A549 (cell line): ENCODE results near the gene TMEM141. TPM values are rescaled to one million over a fixed set of nuclear protein-coding genes. Genes with fewer than 3 reads are reported as not detected.

Experiments used
- ATAC-seq, 2 experiments: fragments of 200-7000 bp in 1 of 2; fragments of >200 bp in 1 of 2; cut with Nextera tagmentation in 1 of 2; cut with Tn5 transposase in 1 of 2; 3 replicates each; pipeline versions ENCODE4 v1.8.0 to v1.9.1; 2018 to 2020; ENCODE audit warnings: mild to moderate bottlenecking in 1 of 2, moderate library complexity in 1 of 2
- CTCF ChIA-PET: fragments of 300-600 bp; sonication (Branson Sonifier 250); formaldehyde crosslinking; extraction: SDS; loops from one replicate; lab custom pipeline; 2021; ENCODE audit warnings: antibody characterized with exemption, inconsistent platforms; lab: Yijun Ruan, JAX
- POLR2A ChIA-PET: fragments of 350-600 bp; formaldehyde crosslinking; extraction: SDS; loops from one replicate; lab custom pipeline; 2021; ENCODE audit warnings: antibody characterized with exemption, inconsistent platforms; lab: Yijun Ruan, JAX
- DNase-seq, 2 experiments: peaks; one replicate each; pipeline versions ENCODE4 v3.0.0 to v3.0.0-alpha.2; 2011 to 2016; ENCODE audit warnings: low read depth in 1 of 2, low spot score in 1 of 2
- FAIRE-seq: peaks from 2 replicates; lab custom pipeline; 2011; peaks lifted over from hg19 to GRCh38; lab: Jason Lieb, UNC
- H3K27ac ChIP-seq, 2 experiments: fragments of >200 bp; sonication (Bioruptor Twin); formaldehyde crosslinking; 3 replicates each; pipeline ENCODE4 v1.5.1; 2016 to 2017
- H3K4me1 ChIP-seq: fragments of >200 bp; sonication (Bioruptor Twin); formaldehyde crosslinking; 3 replicates; pipeline ENCODE4 v1.6.1; 2016
- H3K4me2 ChIP-seq: fragments of >200 bp; sonication (Bioruptor Twin); formaldehyde crosslinking; 3 replicates; pipeline ENCODE4 v1.6.1; 2016
- H3K4me3 ChIP-seq: fragments of >200 bp; sonication (Bioruptor Twin); formaldehyde crosslinking; 3 replicates; pipeline ENCODE4 v1.5.1; 2016
- H3K9me3 ChIP-seq: fragments of >200 bp; sonication (Bioruptor Twin); formaldehyde crosslinking; 3 replicates; pipeline ENCODE4 v1.6.1; 2016
- ATOH8 ChIP-seq: fragments of 250-450 bp; sonication (Bioruptor Pico); IDR thresholded peaks from 2 replicates; pipeline ENCODE4 v1.5.0; 2020; ENCODE audit warnings: low read depth, mild to moderate bottlenecking, moderate library complexity
- BCL3 ChIP-seq: fragments of >200 bp; sonication (Bioruptor Twin); formaldehyde crosslinking; IDR thresholded peaks from 3 replicates; pipeline ENCODE4 v1.6.1; 2016
- CHD2 ChIP-seq: fragments of 150-350 bp; IDR thresholded peaks from 2 replicates; pipeline ENCODE4 v1.6.1; 2014; ENCODE audit warnings: low read length; ENCODE audit not compliant: partially characterized antibody
- CHD4 ChIP-seq: fragments of 200-600 bp; sonication (generic); IDR thresholded peaks from 2 replicates; pipeline ENCODE4 v1.6.1; 2016; ENCODE audit warnings: antibody characterized with exemption, mild to moderate bottlenecking, borderline replicate concordance
- CTCF ChIP-seq: fragments of >200 bp; sonication (Bioruptor Twin); formaldehyde crosslinking; IDR thresholded peaks from 3 replicates; pipeline ENCODE4 v1.5.1; 2016
- EHF ChIP-seq: fragments of 250-450 bp; sonication (Bioruptor Pico); IDR thresholded peaks from 2 replicates; pipeline ENCODE4 v1.5.0; 2020; ENCODE audit warnings: mild to moderate bottlenecking
- ESRRA ChIP-seq: fragments of 150-350 bp; IDR thresholded peaks from 2 replicates; pipeline ENCODE4 v1.6.1; 2014; ENCODE audit warnings: mild to moderate bottlenecking, low read length, borderline replicate concordance
- FOSL2 ChIP-seq, 2 experiments: fragments of 450-650 bp in 1 of 2; fragments of >200 bp in 1 of 2; sonication (Bioruptor Twin) in 1 of 2; formaldehyde crosslinking; IDR thresholded peaks; 2 replicates each; pipeline versions ENCODE4 v1.5.0 to v1.6.1; 2016 to 2020; ENCODE audit warnings: mild to moderate bottlenecking in 1 of 2, moderate library complexity in 1 of 2
- HDAC2 ChIP-seq: fragments of 200-600 bp; sonication (generic); IDR thresholded peaks from 2 replicates; pipeline ENCODE4 v1.6.1; 2016
- HES2 ChIP-seq: fragments of >200 bp; sonication (Bioruptor Twin); formaldehyde crosslinking; IDR thresholded peaks from 2 replicates; pipeline ENCODE4 v1.6.1; 2016
- HEYL ChIP-seq: fragments of 250-450 bp; sonication (Bioruptor Pico); IDR thresholded peaks from 2 replicates; pipeline ENCODE4 v1.8.0; 2021; ENCODE audit warnings: mild to moderate bottlenecking, moderate library complexity
- JUNB ChIP-seq: fragments of >200 bp; sonication (Bioruptor Twin); formaldehyde crosslinking; IDR thresholded peaks from 2 replicates; pipeline ENCODE4 v1.6.1; 2016
- KDM1A ChIP-seq: fragments of 200-600 bp; sonication (generic); IDR thresholded peaks from 2 replicates; pipeline ENCODE4 v1.6.1; 2016; ENCODE audit warnings: low read depth, mild to moderate bottlenecking
- KDM5A ChIP-seq: fragments of 200-600 bp; sonication (generic); IDR thresholded peaks from 2 replicates; pipeline ENCODE4 v1.6.1; 2016; ENCODE audit warnings: antibody characterized with exemption, mild to moderate bottlenecking
- MYC ChIP-seq: IDR thresholded peaks from 2 replicates; pipeline ENCODE4 v1.6.1; 2012; ENCODE audit warnings: mild to moderate bottlenecking, inconsistent platforms, low read length, improper control_type of control experiment, borderline replicate concordance
- PBX3 ChIP-seq: IDR thresholded peaks from 2 replicates; pipeline ENCODE4 v1.6.1; 2012
- PHF8 ChIP-seq: fragments of 200-600 bp; sonication (generic); IDR thresholded peaks from 2 replicates; pipeline ENCODE4 v1.6.1; 2016; ENCODE audit warnings: low read depth, mild to moderate bottlenecking, antibody characterized with exemption, moderate library complexity, borderline replicate concordance
- POLR2A ChIP-seq: IDR thresholded peaks from 2 replicates; pipeline ENCODE4 v1.6.1; 2012; ENCODE audit warnings: mild to moderate bottlenecking, low read length
- RCOR1 ChIP-seq: fragments of 150-350 bp; IDR thresholded peaks from 2 replicates; pipeline ENCODE4 v1.6.1; 2014; ENCODE audit warnings: antibody characterized with exemption, low read length, low read depth
- REST ChIP-seq: fragments of 200-600 bp; sonication (generic); IDR thresholded peaks from 2 replicates; pipeline ENCODE4 v1.6.1; 2016; ENCODE audit warnings: antibody characterized with exemption, mild to moderate bottlenecking, moderate library complexity
- RFX5 ChIP-seq: fragments of 450-650 bp; IDR thresholded peaks from 2 replicates; pipeline ENCODE4 v1.7.1; 2014; ENCODE audit warnings: antibody characterized with exemption, mild to moderate bottlenecking, moderate library complexity
- TFCP2L1 ChIP-seq: fragments of 250-450 bp; sonication (Bioruptor Pico); IDR thresholded peaks from 2 replicates; pipeline ENCODE4 v1.5.0; 2021; ENCODE audit warnings: mild to moderate bottlenecking
- ZC3H11A ChIP-seq: fragments of 450-650 bp; IDR thresholded peaks from 2 replicates; pipeline ENCODE4 v1.6.1; 2014; ENCODE audit warnings: antibody characterized with exemption, mild to moderate bottlenecking
- ZSCAN20 ChIP-seq: fragments of 250-450 bp; sonication (Bioruptor Pico); IDR thresholded peaks from 2 replicates; pipeline ENCODE4 v1.8.0; 2022; ENCODE audit warnings: mild to moderate bottlenecking, moderate library complexity
- WGBS: methylation state at CpG from one replicate; pipeline ENCODE4 v1.1.6; 2017; ENCODE audit errors: missing lambda C conversion rate; 5-methylcytosine and 5-hydroxymethylcytosine counted together
- polyA plus RNA-seq, 4 experiments: library from polyadenylated mRNA; depleted of rRNA in 3 of 4; stranded (reverse); fragments of >200 nt; fragmentation: RNase III in 1 of 4; extraction: RNeasy Plus Mini Kit Qiagen cat#74134 plus additional on column Dnase treatment in 1 of 4; gene quantifications; 2 replicates in 3 of 4; 3 replicates in 1 of 4; pipeline ENCODE4 v1.2.3, GENCODE V29; 2011 to 2017

TMEM141 gene
- polyA plus RNA-seq, 2 of the 4 experiments (the other 2 are of a cell fraction) = 64.5 to 70.7 TPM

GRCh38 chr9:136820971-136821825 is 30.1 kb downstream of the TMEM141 start:
- 95% methylated on average over 59 of the region's 83 CpGs for WGBS
- Histone ChIP-seq H3K9me3 (no peaks in the 10 kb centered on the region), H3K4me2 (no peak overlapping the region), H3K4me1 (no peaks in the 10 kb centered on the region), H3K4me3 (no peak overlapping the region), H3K27ac (no peak overlapping the region)
- POLR2A ChIA-PET = no interaction called here
- CTCF ChIA-PET = interaction anchor here (0.7 to 6.5 kb wide), 7 partner anchors 9 to 214 kb away, joined by 3 to 44 read pairs (median 4); partner anchors contain the start of genes AJM1, RABL6 and TMEM141
- no peak for TF ChIP-seq FOSL2 (IDR thresholded peaks at IDR 0.05)
- TF ChIP-seq FOSL2 (CRISPR knock-in tag; IDR thresholded peaks at IDR 0.05) = no peak
- TF ChIP-seq PBX3 = no peak
- TF ChIP-seq KDM1A = no peak
- TF ChIP-seq ATOH8 (CRISPR knock-in tag) = no peak
- TF ChIP-seq CHD2 = no peak
- no peak for TF ChIP-seq RFX5
- TF ChIP-seq HEYL (CRISPR knock-in tag) = no peak
- no peak for TF ChIP-seq RCOR1
- no peak for TF ChIP-seq PHF8
- no peak for TF ChIP-seq HDAC2
- TF ChIP-seq HES2 = no peak
- DNase-seq (no peak), FAIRE-seq (no peak), ATAC-seq (no peak)

GRCh38 chr9:136821826-136822544 is 30.8 kb downstream of the TMEM141 start:
- CTCF ChIA-PET = interaction anchor here (0.6 to 6.5 kb wide), 7 partner anchors 9 to 207 kb away, joined by 3 to 44 read pairs (median 3); partner anchors contain the start of genes AJM1 and RABL6
- 95% methylated on average over 40 of the region's 42 CpGs for WGBS
- FAIRE-seq (no peak), ATAC-seq (no peak), DNase-seq (no peak)
- Histone ChIP-seq H3K9me3 (no peaks in the 10 kb centered on the region), H3K27ac (no peak overlapping the region), H3K4me3 (no peak overlapping the region), H3K4me1 (no peaks in the 10 kb centered on the region), H3K4me2 (no peak overlapping the region)
- POLR2A ChIA-PET = no interaction called here
- TF ChIP-seq POLR2A = no peak
- TF ChIP-seq PBX3 = no peak
- TF ChIP-seq FOSL2 (IDR thresholded peaks at IDR 0.05) = no peak
- no peak for TF ChIP-seq FOSL2 (CRISPR knock-in tag; IDR thresholded peaks at IDR 0.05)
- TF ChIP-seq BCL3 = no peak
- no peak for TF ChIP-seq REST
- no peak for TF ChIP-seq ESRRA
- TF ChIP-seq JUNB = no peak
- TF ChIP-seq KDM5A = no peak
- TF ChIP-seq CTCF = no peak
- TF ChIP-seq EHF (CRISPR knock-in tag) = no peak
- TF ChIP-seq TFCP2L1 (CRISPR knock-in tag) = no peak
- no peak for TF ChIP-seq RFX5
- no peak for TF ChIP-seq CHD4
- TF ChIP-seq ZC3H11A = no peak
- TF ChIP-seq ZSCAN20 = no peak
- no peak for TF ChIP-seq MYC
